OCI-LY7 (cell line): ENCODE measurements around the gene PSMG2.

Experiments
- CTCF ChIP-seq: fragments of 200-600 bp; sonication (generic); conservative IDR thresholded peaks from 2 replicates; pipeline ENCODE4 v1.5.1; 2014; ENCODE audit warnings: mild to moderate bottlenecking, antibody characterized with exemption, low read length, moderate library complexity, mixed read lengths
- EZH2phosphoT487 ChIP-seq: fragments of 200-600 bp; sonication (generic); IDR thresholded peaks from 2 replicates; pipeline ENCODE4 v1.6.1; 2018; ENCODE audit warnings: low read depth, borderline replicate concordance, mild to moderate bottlenecking, mixed run types, antibody characterized with exemption, low read length, moderate library complexity, mixed read lengths

DNA sequence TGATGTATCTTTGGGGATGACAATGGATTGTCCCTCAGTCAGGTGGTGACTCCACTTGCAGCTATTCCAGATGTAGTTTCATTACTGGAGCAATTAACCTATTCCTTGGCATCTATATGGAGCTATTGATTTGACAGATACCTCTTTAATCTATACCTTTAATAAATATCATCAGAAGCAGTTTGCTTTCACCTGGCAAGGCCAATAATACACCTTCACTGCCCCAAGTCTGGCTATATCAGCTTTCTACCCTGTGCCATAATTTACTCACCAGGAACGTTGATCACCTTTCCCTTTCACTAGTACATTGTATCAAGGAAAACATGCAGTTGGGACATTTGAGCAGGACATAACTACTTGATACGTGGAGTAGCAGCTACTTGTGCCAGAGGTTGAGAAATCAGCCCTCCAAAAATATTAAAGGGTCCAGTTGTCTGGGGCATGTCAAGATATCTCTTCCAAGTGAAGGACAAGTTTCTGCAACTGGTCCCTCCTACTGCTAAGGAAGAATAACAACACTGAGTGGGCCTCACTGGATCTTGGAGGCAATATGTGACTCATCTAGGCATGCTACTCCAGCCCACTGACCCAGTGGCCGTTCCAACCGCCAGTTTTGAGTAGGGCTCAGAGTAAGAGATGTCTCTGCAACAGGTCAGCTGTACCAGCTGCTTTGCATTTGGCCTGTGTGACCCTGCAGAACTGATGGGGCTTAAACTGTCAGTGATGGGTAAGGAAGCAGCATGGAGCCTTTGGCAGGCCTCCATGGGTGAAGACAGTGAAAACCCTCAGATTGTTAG, 67.0 kb downstream of the PSMG2 start:
- TF ChIP-seq CTCF (no peak), EZH2phosphoT487 (no peak)
